GM19463 (cell line): ENCODE results near the gene TAF4B.
"Not testable (repeated sequence)": the region's sequence is repeated elsewhere in the genome, so short reads cannot be mapped to it uniquely, and the experiment has no call there.

Source experiments
- ATAC-seq: cut with Tn5 transposase; IDR thresholded peaks from one replicate; pipeline ENCODE4 v1.9.1; 2021; ENCODE audit warnings: mild to moderate bottlenecking, moderate library complexity; ENCODE audit not compliant: unreplicated experiment

TAF4B gene

GRCh38 chr18:26378701-26379100 is 152.5 kb downstream of the TAF4B start:
- ATAC-seq: no peak

- ATAC-seq: not testable (repeated sequence)
These were observed 155.3 kb downstream of the TAF4B start for GRCh38 chr18:26381555-26381954.

DNA sequence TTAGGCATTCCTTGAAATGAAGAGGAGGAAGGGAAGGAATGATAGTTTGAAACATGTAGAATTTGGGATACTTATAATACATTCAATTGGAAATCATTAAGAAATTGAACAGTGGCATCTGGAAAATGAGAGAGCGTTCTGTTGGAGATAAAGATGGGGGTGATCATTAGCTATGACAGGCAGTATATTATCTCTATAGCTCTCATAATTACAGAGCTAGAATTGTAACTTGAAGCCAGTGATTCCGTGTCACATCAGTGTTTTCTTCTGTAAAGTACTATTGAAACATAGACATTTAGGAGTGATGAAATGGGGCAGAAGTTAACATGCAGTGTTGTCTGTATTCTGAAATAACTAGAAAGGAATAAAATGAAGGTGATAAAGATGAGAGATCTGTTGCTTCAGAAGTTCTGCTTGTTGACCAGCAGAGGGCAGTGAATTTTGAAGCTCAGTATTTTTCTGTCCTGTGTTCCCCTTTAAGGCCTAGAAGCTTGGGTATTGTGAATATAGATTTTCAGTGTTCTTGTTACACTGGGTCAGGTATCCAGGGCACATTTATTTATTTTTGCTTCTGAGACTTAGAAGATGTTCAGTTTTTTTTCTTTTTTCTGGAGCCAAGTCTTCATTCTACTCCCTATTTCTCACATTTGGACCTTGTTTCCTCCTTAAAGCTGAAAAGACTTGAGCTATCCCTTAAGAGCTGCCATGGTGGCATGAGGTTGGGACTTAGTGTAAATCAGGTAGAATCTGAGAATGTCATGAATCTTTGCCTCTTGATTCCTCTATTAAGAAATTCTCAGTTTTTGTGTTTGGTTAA is 157.4 kb downstream of the TAF4B start:
- peak; percentile 81 for ATAC-seq

DNA sequence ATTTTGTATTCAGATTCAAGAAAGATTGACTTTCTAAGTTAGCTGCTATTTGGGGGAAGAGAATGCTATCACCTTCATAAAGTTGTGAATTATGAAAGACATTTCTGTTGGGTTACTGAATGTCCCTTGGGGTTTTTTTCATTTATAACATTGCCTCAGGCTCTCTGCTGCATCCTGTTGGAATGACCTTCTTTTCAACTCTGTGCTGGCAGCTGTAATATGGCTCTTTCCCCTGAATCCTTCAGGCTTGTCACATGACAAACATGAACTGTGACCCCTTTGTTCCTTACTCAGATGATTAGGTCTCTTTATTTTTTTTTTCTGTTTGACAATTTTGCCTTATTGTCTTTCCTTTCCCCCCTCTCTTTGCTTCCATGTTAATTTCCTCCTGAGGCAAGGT is 159.8 kb downstream of the TAF4B start:
- no peak for ATAC-seq

- ATAC-seq: no peak
These were observed 160.2 kb downstream of the TAF4B start for GRCh38 chr18:26386441-26386840.

DNA sequence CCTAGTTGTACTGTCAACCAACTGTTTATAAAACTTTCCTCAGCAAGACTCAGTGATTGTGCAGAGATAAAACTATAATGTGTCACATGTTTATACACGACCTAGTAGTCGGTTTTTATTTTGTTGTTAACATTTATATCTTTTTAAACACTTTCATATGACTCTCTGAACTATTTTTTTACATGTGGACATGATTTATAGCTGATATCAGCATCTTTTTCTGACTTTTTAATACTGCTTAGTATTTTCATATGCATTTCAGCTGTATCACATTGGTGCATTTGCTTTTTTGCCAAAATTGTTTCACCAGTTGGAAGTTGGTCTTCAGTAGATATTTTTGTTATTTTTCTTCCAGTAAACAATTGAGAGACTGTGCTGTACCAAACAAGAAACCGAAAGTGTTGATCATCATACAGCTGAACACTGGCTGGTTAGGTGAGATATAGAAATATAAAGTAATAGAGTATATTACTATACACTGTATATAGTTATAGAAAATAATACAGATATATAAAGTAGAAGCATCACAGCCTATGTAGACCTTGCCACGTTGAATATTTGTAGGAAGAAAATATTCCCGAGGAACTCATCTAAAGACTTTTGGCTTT is 167.9 kb downstream of the TAF4B start:
- no peak for ATAC-seq

GRCh38 chr18:26397019-26397418 is 170.8 kb downstream of the TAF4B start:
- peak; percentile 67 for ATAC-seq

- no peak for ATAC-seq
These were observed 177.2 kb downstream of the TAF4B start for GRCh38 chr18:26403491-26403890.

DNA sequence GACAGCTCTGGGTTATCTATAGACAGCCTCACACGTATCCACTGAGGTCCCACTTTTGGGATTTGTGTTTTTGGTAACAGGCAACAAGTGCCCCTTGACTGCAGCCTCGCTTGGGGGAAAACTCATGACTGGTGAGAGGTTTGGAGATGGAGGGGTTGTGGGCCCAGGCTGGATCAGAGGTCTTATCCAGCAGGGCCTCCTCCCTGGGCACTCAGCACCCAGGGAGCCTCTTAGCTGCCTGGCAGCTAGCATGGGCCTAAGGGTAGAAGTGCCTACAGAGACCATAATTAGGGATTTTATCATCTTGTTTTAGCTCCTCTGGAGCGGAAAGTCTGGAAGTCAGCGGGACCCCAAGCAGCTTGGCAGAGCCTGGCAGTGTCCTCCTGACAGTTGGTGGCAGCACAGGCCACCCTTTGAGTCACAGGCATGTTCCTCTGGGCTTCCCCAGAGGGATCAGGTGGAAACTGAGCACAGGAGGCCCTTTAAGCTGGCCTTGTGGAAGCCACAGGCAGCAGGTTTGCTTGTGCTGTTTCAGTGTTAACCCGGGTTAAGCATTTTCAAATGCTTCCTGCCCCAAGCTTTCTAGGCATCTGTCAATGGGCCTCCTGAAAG is 179.1 kb downstream of the TAF4B start:
- ATAC-seq: peak; percentile 95

- no peak for ATAC-seq
These were observed 180.1 kb downstream of the TAF4B start for GRCh38 chr18:26406324-26406723.

DNA sequence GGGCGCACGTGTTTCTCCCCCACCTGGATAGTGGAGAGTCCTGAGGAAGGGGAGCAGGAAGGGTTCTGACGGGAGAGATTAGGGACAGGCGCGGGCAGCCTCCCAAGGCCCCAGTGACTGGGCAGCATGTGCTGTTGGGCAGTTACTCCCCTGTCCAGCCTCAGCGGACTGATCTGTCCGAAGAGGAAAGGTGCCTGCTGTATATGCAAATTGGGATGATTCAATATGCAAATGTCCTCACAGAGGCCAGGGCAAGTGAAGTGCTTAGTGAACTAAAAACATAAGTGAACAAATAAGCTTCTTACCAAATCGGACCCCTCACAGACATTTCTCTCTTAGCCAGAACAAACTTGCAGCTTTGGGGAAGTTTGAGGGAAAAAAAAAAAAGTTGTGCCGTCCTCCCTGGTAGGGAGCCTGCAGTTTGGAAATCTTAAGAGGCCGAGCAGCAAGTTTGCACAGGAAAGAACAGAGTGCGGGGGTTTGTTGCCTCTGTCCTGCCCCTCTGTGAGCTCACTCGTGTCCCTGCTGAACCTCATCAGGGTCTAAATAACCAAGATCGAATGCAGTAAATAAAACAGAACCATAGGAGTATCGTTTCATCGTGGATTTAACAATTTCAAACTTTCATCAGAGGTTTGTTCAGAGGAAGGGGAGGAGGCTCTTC is 180.7 kb downstream of the TAF4B start:
- ATAC-seq: no peak

DNA sequence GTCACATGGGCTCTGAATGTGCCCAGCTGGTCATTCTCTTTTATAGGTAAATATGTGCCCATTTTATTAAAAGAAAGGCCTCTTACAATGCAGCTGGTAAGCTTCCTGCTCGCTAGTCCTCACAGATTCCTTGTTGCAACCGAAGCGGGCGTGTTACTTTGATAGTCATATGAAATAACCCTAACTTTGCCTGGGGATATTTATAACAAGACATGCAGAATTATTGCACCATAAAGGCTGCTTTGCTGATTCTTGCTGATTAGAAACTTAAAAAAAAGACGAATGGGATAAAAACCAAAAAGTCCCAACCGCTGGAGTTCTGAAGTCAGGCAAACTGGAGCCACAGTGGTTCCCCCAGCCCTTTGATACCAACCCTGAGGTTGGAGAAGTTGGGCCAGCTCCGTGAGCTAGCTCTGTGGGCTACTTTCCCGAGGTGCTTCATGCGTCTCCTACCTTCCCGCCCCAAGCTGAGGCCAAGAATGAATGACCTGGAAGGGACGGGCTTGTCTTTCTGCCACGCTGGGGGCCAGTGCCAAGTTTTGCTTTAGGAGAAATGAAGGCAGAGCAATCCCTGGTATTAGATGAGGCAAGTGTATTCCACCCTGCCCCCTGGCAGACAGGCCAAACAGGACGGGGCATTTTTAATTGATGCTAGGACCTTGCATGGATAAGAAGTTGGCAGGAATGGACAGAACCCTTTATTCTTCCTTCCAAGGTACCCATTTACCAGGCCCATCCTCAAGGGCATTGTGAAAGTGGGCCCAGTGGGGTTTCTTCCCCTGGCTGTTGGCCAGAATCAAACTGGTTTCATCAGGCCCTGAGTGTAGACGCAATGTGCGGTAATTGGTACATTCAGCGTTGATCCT is 181.7 kb downstream of the TAF4B start:
- no peak for ATAC-seq

- ATAC-seq: no peak
These were observed 182.8 kb downstream of the TAF4B start for GRCh38 chr18:26409091-26409490.

- no peak for ATAC-seq
These were observed 188.7 kb downstream of the TAF4B start for GRCh38 chr18:26414901-26415440.

DNA sequence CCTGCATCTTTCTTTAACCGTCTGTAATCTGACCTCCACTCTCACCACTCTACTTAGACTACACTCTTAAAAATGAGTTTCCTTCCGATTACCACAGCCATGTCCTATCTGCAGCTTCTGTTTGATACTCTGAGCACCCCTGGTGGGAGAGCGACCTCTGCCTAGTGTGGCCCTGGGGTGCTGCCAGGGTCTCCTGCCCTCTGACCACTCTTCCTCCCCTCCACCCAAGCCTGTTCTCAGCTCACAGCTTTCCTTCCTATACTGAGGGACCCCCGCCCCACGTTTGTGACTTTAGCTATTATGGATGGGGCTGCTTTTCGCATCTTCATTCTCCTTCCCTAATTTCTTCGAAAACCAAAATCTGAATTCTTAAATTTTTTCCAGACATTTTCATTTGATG is 189.4 kb downstream of the TAF4B start:
- no peak for ATAC-seq

GRCh38 chr18:26416652-26417150 is 190.5 kb downstream of the TAF4B start:
- ATAC-seq: no peak

GRCh38 chr18:26417190-26417589 is 190.9 kb downstream of the TAF4B start:
- no peak for ATAC-seq

DNA sequence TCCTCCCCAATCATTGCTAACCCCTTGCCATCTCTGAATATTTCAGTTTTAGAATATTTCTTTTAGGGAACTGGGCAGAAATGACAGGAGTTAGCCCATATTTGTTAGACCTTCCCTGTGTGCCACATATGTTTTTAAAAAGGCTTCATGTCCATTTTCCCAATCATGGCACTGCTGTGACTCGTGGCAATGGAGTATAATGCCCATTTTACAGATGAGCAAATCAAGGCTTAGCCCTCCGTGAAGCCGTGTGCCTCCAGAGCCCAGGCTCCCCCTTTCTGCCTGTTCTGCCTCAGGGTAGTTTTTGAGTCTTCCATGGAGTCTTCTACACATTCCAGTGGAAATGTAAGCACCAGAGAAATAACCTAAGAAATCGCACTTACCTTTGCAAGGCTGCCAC is 192.0 kb downstream of the TAF4B start:
- ATAC-seq: no peak

GRCh38 chr18:26419746-26420145 is 193.5 kb downstream of the TAF4B start:
- ATAC-seq: no peak

GRCh38 chr18:26421503-26421902 is 195.3 kb downstream of the TAF4B start:
- no peak for ATAC-seq
